SK-N-SH treated with all-trans-retinoic acid at 6 μM for 48 hours (cell line): ENCODE measurements around the gene BABAM2.
"Not testable (repeated sequence)": the region's sequence is repeated elsewhere in the genome, so short reads cannot be mapped to it uniquely, and the experiment has no call there.

ENCODE experiments used
- ATAC-seq: fragments of 200-7000 bp; cut with Tn5 transposase; 3 replicates; pipeline ENCODE4 v1.9.1; 2020; ENCODE audit warnings: mild to moderate bottlenecking, moderate library complexity
- ARNTL ChIP-seq: fragments of 450-650 bp; formaldehyde crosslinking; IDR thresholded peaks from 2 replicates; pipeline ENCODE4 v1.5.0; 2020; ENCODE audit warnings: low read depth, mild to moderate bottlenecking, moderate library complexity, borderline replicate concordance
- CSDC2 ChIP-seq: fragments of 250-450 bp; sonication (Bioruptor Pico); IDR thresholded peaks from 2 replicates; pipeline ENCODE4 v1.5.0; 2020; ENCODE audit warnings: mild to moderate bottlenecking, moderate library complexity
- CSRNP3 ChIP-seq: fragments of 250-450 bp; sonication (Bioruptor Pico); IDR thresholded peaks from 2 replicates; pipeline ENCODE4 v1.5.1; 2021; ENCODE audit warnings: mild to moderate bottlenecking, moderate library complexity
- ESRRG ChIP-seq: fragments of 250-450 bp; sonication (Bioruptor Pico); IDR thresholded peaks from 2 replicates; pipeline ENCODE4 v1.6.1; 2021; ENCODE audit warnings: mild to moderate bottlenecking
- GLIS3 ChIP-seq: fragments of 250-450 bp; sonication (Bioruptor Pico); IDR thresholded peaks from 2 replicates; pipeline ENCODE4 v1.5.0; 2020; ENCODE audit warnings: mild to moderate bottlenecking, moderate library complexity
- ISL1 ChIP-seq: fragments of 250-450 bp; sonication (Bioruptor Pico); IDR thresholded peaks from 2 replicates; pipeline ENCODE4 v2.1.2; 2022; ENCODE audit warnings: mild to moderate bottlenecking, moderate library complexity
- PATZ1 ChIP-seq: fragments of 250-450 bp; sonication (Bioruptor Pico); IDR thresholded peaks from 2 replicates; pipeline ENCODE4 v1.8.0; 2020; ENCODE audit warnings: mild to moderate bottlenecking, moderate library complexity, borderline replicate concordance
- RARB ChIP-seq: fragments of 250-450 bp; sonication (Bioruptor Pico); IDR thresholded peaks from 2 replicates; pipeline ENCODE4 v1.8.0; 2021; ENCODE audit warnings: mild to moderate bottlenecking, moderate library complexity
- SNAI2 ChIP-seq: fragments of 250-450 bp; sonication (Bioruptor Pico); IDR thresholded peaks from 2 replicates; pipeline ENCODE4 v1.5.0; 2020; ENCODE audit warnings: mild to moderate bottlenecking, moderate library complexity
- TCF4 ChIP-seq: fragments of 250-450 bp; sonication (Bioruptor Pico); IDR thresholded peaks from 2 replicates; pipeline ENCODE4 v1.8.0; 2021; ENCODE audit warnings: mild to moderate bottlenecking, moderate library complexity, borderline replicate concordance
- TOX ChIP-seq: fragments of 250-450 bp; sonication (Bioruptor Pico); IDR thresholded peaks from 2 replicates; pipeline ENCODE4 v1.8.0; 2021; ENCODE audit warnings: mild to moderate bottlenecking, moderate library complexity, borderline replicate concordance
- TSHZ2 ChIP-seq: fragments of 250-450 bp; sonication (Bioruptor Pico); IDR thresholded peaks from 2 replicates; pipeline ENCODE4 v1.5.0; 2020; ENCODE audit warnings: mild to moderate bottlenecking, moderate library complexity
- ZC3H10 ChIP-seq: fragments of 250-450 bp; sonication (Bioruptor Pico); IDR thresholded peaks from 2 replicates; pipeline ENCODE4 v1.5.1; 2021; ENCODE audit warnings: mild to moderate bottlenecking, moderate library complexity
- ZFP3 ChIP-seq: fragments of 250-450 bp; sonication (Bioruptor Pico); IDR thresholded peaks from 2 replicates; pipeline ENCODE4 v1.5.0; 2020; ENCODE audit warnings: mild to moderate bottlenecking, moderate library complexity
- ZFP30 ChIP-seq: fragments of 450-650 bp; formaldehyde crosslinking; IDR thresholded peaks from 2 replicates; pipeline ENCODE4 v1.5.0; 2022; ENCODE audit warnings: mild to moderate bottlenecking, moderate library complexity
- ZNF565 ChIP-seq: fragments of 450-650 bp; formaldehyde crosslinking; conservative IDR thresholded peaks from 2 replicates; pipeline ENCODE4 v1.5.0; 2020; ENCODE audit warnings: low read depth, mild to moderate bottlenecking, moderate library complexity
- ZNF70 ChIP-seq: fragments of 450-650 bp; formaldehyde crosslinking; IDR thresholded peaks from 2 replicates; pipeline ENCODE4 v1.5.0; 2020; ENCODE audit warnings: mild to moderate bottlenecking, moderate library complexity
- ZNF8 ChIP-seq: fragments of 450-650 bp; formaldehyde crosslinking; IDR thresholded peaks from 2 replicates; pipeline ENCODE4 v1.5.0; 2020; ENCODE audit warnings: mild to moderate bottlenecking, moderate library complexity
- TF ChIP-seq, protein P1 (sequence below): fragments of 250-450 bp; sonication (Bioruptor Pico); IDR thresholded peaks from 2 replicates; pipeline ENCODE4 v1.5.1; 2020; ENCODE audit warnings: low read depth, mild to moderate bottlenecking, moderate library complexity
- TF ChIP-seq, protein P2 (sequence below): fragments of 250-450 bp; sonication (Bioruptor Pico); IDR thresholded peaks from 2 replicates; pipeline ENCODE4 v1.8.0; 2021; ENCODE audit warnings: low read depth, mild to moderate bottlenecking, moderate library complexity, borderline replicate concordance

The BABAM2 gene

GRCh38 chr2:27973592-27973991 is 83.1 kb downstream of the BABAM2 start:
- TF ChIP-seq, protein P1, sequence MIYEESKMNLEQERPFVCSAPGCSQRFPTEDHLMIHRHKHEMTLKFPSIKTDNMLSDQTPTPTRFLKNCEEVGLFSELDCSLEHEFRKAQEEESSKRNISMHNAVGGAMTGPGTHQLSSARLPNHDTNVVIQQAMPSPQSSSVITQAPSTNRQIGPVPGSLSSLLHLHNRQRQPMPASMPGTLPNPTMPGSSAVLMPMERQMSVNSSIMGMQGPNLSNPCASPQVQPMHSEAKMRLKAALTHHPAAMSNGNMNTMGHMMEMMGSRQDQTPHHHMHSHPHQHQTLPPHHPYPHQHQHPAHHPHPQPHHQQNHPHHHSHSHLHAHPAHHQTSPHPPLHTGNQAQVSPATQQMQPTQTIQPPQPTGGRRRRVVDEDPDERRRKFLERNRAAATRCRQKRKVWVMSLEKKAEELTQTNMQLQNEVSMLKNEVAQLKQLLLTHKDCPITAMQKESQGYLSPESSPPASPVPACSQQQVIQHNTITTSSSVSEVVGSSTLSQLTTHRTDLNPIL (CRISPR knock-in tag) = no peak
- TF ChIP-seq CSDC2 (CRISPR knock-in tag) (no peak), ISL1 (peak; percentile 51; the same call in 1 of the 2 replicates)
- TF ChIP-seq, all 23 proteins: peak for 1
- peak; percentile 58 for ATAC-seq

DNA sequence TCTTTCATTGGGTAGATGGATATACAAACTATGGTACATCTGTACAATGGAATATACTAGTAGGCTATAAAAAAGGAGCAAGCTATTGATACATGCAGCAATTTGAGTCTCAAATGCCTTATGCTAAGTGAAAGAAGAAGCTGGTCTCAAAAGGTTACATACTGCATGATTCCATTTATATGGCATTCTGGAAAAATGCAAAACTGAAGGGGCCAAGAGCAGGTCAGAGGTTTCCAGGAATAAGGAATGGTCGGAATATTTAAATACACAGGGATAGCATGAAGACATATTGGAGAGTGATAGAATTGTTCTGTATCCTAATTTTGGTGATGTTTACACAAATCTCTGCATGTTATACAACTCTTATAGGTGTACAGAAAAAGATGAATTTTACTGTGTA is 85.8 kb downstream of the BABAM2 start:
- no peak for ATAC-seq
- no peak for TF ChIP-seq ZC3H10
- TF ChIP-seq, all 23 proteins: peak for 0

DNA sequence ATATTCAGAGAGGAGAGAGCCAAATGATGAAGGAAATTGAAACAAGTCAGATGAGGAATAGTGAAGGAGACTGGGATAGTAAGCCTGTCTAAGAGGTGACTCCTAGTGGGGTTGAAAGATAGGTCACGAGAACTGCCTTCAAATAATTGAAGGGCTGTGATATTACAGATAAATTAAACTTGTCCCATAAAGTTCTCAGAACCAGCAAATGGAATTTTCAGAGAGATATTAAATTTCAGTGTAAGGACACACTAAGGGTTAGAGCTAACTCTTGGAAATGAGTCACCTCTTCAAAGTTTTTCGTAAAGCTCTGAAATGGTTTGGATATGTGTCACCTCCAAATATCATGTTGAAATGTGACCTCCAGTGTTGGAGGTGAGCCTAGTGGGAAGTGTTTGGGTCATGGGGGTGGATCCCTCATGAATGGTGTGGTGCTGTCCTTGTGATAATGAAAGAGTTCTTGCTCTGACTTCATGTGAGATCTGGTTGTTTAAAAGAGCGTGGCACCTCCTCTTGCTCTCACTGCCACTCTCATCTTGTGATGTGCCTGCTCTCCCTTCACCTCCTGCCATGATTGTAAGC is 87.3 kb downstream of the BABAM2 start:
- TF ChIP-seq PATZ1 = no peak
- TF ChIP-seq ISL1 = peak; percentile 39; the same call in 1 of the 2 replicates
- peak; percentile 90 for ATAC-seq

- peak; percentile 91 for TF ChIP-seq ZNF8 (CRISPR knock-in tag)
- not testable (repeated sequence) for ATAC-seq
Observed at GRCh38 chr2:27978761-27979160, 88.2 kb downstream of the BABAM2 start.

GRCh38 chr2:27980242-27980641 is 89.7 kb downstream of the BABAM2 start:
- no peak for ATAC-seq
- no peak for TF ChIP-seq ZNF565 (CRISPR knock-in tag)
- no peak for TF ChIP-seq GLIS3 (CRISPR knock-in tag)
- no peak for TF ChIP-seq PATZ1
- no peak for TF ChIP-seq CSRNP3 (CRISPR knock-in tag)
- no peak for TF ChIP-seq TOX
- TF ChIP-seq ARNTL (CRISPR knock-in tag) = no peak
- no peak for TF ChIP-seq ZFP30
- TF ChIP-seq, protein P1 (CRISPR knock-in tag) = no peak
- no peak for TF ChIP-seq ZNF8 (CRISPR knock-in tag)
- TF ChIP-seq TCF4 (CRISPR knock-in tag) = no peak
- no peak for TF ChIP-seq ZFP3
- no peak for TF ChIP-seq ISL1
- TF ChIP-seq TSHZ2 (CRISPR knock-in tag) = no peak
- TF ChIP-seq CSDC2 (CRISPR knock-in tag) = no peak
- TF ChIP-seq SNAI2 = no peak
- TF ChIP-seq RARB (CRISPR knock-in tag) = no peak
- no peak for TF ChIP-seq ZNF70 (CRISPR knock-in tag)
- TF ChIP-seq ZC3H10 = no peak
- no peak for TF ChIP-seq ESRRG (CRISPR knock-in tag)
- TF ChIP-seq, protein P2, sequence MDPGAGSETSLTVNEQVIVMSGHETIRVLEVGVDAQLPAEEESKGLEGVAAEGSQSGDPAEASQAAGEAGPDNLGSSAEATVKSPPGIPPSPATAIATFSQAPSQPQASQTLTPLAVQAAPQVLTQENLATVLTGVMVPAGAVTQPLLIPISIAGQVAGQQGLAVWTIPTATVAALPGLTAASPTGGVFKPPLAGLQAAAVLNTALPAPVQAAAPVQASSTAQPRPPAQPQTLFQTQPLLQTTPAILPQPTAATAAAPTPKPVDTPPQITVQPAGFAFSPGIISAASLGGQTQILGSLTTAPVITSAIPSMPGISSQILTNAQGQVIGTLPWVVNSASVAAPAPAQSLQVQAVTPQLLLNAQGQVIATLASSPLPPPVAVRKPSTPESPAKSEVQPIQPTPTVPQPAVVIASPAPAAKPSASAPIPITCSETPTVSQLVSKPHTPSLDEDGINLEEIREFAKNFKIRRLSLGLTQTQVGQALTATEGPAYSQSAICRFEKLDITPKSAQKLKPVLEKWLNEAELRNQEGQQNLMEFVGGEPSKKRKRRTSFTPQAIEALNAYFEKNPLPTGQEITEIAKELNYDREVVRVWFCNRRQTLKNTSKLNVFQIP (CRISPR knock-in tag) = no peak
